CD14-positive monocyte (primary cell): ENCODE results near the gene VMAC. TPM values are rescaled to one million over a fixed set of nuclear protein-coding genes. Genes with fewer than 3 reads are reported as not detected.

ENCODE experiments used
- DNase-seq, 3 donors: peaks; one replicate each; pipeline ENCODE4 v3.0.0-alpha.2; 2011 to 2022
- H2AFZ ChIP-seq: 2 replicates; pipeline ENCODE4 v1.6.0; 2012; ENCODE audit warnings: mild to moderate bottlenecking, low read depth, low read length, inconsistent platforms; ENCODE audit not compliant: insufficient read depth, poor library complexity, severe bottlenecking
- H3K27ac ChIP-seq, 2 donors: 1 replicate in 1 of 2; 2 replicates in 1 of 2; pipeline ENCODE4 v1.5.1; 2012 to 2013; ENCODE audit warnings: low read length in 2 of 2, control low read depth in 1 of 2, inconsistent platforms in 1 of 2, low read depth in 1 of 2, mild to moderate bottlenecking in 1 of 2
- H3K27me3 ChIP-seq, 2 donors: one replicate each; pipeline versions ENCODE4 v1.6.0 to v1.6.1; 2011 to 2013; ENCODE audit warnings: low read length in 2 of 2; ENCODE audit not compliant: control insufficient read depth in 2 of 2, insufficient read depth in 2 of 2
- H3K36me3 ChIP-seq, 2 donors: replicated peaks in 1 of 2; 1 replicate in 1 of 2; 2 replicates in 1 of 2; pipeline versions ENCODE4 v1.5.1 to v1.6.1; 2012 to 2013; ENCODE audit warnings: low read length in 2 of 2, control low read depth in 1 of 2, inconsistent platforms in 1 of 2, mild to moderate bottlenecking in 1 of 2; ENCODE audit not compliant: insufficient read depth in 2 of 2, control insufficient read depth in 1 of 2
- H3K4me1 ChIP-seq, 2 donors: 1 replicate in 1 of 2; 2 replicates in 1 of 2; pipeline versions ENCODE4 v1.5.1 to v1.6.1; 2012 to 2013; ENCODE audit warnings: low read length in 2 of 2, control low read depth in 1 of 2, inconsistent platforms in 1 of 2, mild to moderate bottlenecking in 1 of 2, moderate library complexity in 1 of 2; ENCODE audit not compliant: insufficient read depth in 2 of 2, control insufficient read depth in 1 of 2
- H3K4me2 ChIP-seq: replicated peaks from 2 replicates; pipeline ENCODE3; 2012; ENCODE audit warnings: low read length, moderate library complexity, mild to moderate bottlenecking; ENCODE audit not compliant: poor library complexity, severe bottlenecking; ENCODE audit errors: extremely low read depth
- H3K4me3 ChIP-seq, 3 experiments: fragments of 200-600 bp in 1 of 3; sonication (generic) in 1 of 3; replicated peaks in 1 of 3; 1 replicate in 2 of 3; 2 replicates in 1 of 3; pipeline ENCODE4 v1.5.1; 2011 to 2013; ENCODE audit warnings: low read length in 3 of 3, mild to moderate bottlenecking in 3 of 3, control low read depth in 2 of 3, low read depth in 2 of 3, inconsistent platforms in 1 of 3, moderate library complexity in 1 of 3
- H3K79me2 ChIP-seq: 2 replicates; pipeline ENCODE4 v1.6.0; 2012; ENCODE audit warnings: mild to moderate bottlenecking, control low read depth, inconsistent platforms, low read length, moderate library complexity; ENCODE audit not compliant: insufficient read depth
- H3K9ac ChIP-seq: 2 replicates; pipeline ENCODE4 v1.6.0; 2017; ENCODE audit warnings: low read length, mild to moderate bottlenecking; ENCODE audit not compliant: insufficient read depth, poor library complexity, severe bottlenecking
- H3K9me3 ChIP-seq, 2 donors: replicated peaks in 1 of 2; 1 replicate in 1 of 2; 2 replicates in 1 of 2; pipeline versions ENCODE4 v1.5.1 to v1.6.1; 2012 to 2013; ENCODE audit warnings: low read length in 2 of 2, control low read depth in 1 of 2; ENCODE audit not compliant: control insufficient read depth in 1 of 2, insufficient read depth in 1 of 2
- H4K20me1 ChIP-seq: 2 replicates; pipeline ENCODE4 v1.6.0; 2012; ENCODE audit warnings: mild to moderate bottlenecking, low read length, control low read depth, moderate library complexity; ENCODE audit not compliant: insufficient read depth
- H3K27ac Mint-ChIP-seq, 7 donors: one replicate each; pipeline ENCODE4 v1.8.0; 2020; ENCODE audit warnings: mild to moderate bottlenecking in 7 of 7, mixed read lengths in 7 of 7, moderate library complexity in 6 of 7, inconsistent platforms in 2 of 7
- H3K27me3 Mint-ChIP-seq, 3 donors: one replicate each; pipeline ENCODE4 v1.8.0; 2021 to 2022; ENCODE audit warnings: low read depth in 3 of 3, mild to moderate bottlenecking in 3 of 3, mixed read lengths in 3 of 3, moderate library complexity in 3 of 3, inconsistent platforms in 1 of 3
- H3K36me3 Mint-ChIP-seq, 2 donors: one replicate each; pipeline ENCODE4 v1.8.0; 2020; ENCODE audit warnings: mixed read lengths in 2 of 2, inconsistent platforms in 1 of 2, mild to moderate bottlenecking in 1 of 2
- H3K4me1 Mint-ChIP-seq: one replicate; pipeline ENCODE4 v1.8.0; 2020; ENCODE audit warnings: mild to moderate bottlenecking, mixed read lengths
- H3K4me3 Mint-ChIP-seq, 2 donors: one replicate each; pipeline ENCODE4 v1.8.0; 2020; ENCODE audit warnings: mild to moderate bottlenecking in 2 of 2, mixed read lengths in 2 of 2, moderate library complexity in 1 of 2
- H3K9me3 Mint-ChIP-seq, 7 donors: one replicate each; pipeline ENCODE4 v1.8.0; 2020 to 2022; ENCODE audit warnings: mixed read lengths in 7 of 7, mild to moderate bottlenecking in 6 of 7, moderate library complexity in 6 of 7, inconsistent platforms in 2 of 7
- WGBS: methylation state at CpG from one replicate; pipeline ENCODE4 v1.1.5; 2013; ENCODE audit warnings: missing lambda C conversion rate; ENCODE audit not compliant: insufficient coverage; 5-methylcytosine and 5-hydroxymethylcytosine counted together
- intact Hi-C, 2 donors: fragments of 100-400 bp; cut with micrococcal nuclease; formaldehyde crosslinking; loops; one replicate each; pipeline versions ENCODE4 v1.15.0 to v1.15.1; 2023
- polyA plus RNA-seq, 3 donors: library from polyadenylated mRNA; depleted of rRNA in 1 of 3; unstranded in 2 of 3; stranded (reverse) in 1 of 3; fragments of 300-500 nt in 2 of 3; fragments of >200 nt in 1 of 3; fragmentation: Illumina TruSeq in 2 of 3; gene quantifications; 1 replicate in 2 of 3; 2 replicates in 1 of 3; pipeline ENCODE4 v1.2.3, GENCODE V29; 2012 to 2021
- TF ChIP-seq, protein P1 (sequence below): fragments of 200-600 bp; IDR thresholded peaks from one replicate; pipeline ENCODE4 v1.8.0; 2022; ENCODE audit warnings: antibody characterized with exemption, mild to moderate bottlenecking

The VMAC gene
- polyA plus RNA-seq, 3 donors, result 3.1 to 13.0 (median 4.3) TPM

DNA sequence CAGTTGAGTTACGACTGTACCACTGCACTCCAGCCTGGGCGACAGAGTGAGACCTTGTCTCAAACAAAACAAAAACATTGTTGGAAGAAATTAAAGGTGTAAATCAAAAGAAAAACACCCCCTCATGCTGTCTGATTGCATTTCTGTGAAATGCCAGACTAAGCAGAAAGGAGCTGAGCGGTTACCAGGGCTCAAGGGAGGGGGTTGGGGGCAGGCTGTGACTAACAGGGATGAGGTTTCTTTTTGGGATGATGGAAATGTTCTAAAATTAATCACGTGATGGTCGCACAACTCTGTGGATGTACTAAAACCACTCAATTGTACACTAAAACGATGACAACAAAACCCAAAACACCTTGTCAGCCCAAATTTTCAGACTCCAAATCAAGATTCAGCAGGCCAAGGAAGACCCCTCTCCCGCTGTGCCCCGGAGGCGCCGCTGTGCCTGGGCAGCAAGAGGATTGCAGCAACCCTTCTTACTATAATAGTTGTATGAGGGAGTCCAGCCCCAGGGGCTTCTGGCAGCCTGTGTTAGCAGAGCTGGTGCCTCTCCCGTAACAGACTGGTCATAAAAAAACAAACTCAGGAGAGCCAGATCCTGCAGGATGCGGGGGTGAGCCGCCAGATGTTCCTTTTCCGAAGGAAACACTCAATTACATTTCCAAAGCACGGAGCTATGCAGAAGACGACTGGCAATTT lies 30.3 kb downstream of the VMAC start:
- H3K4me1 Mint-ChIP-seq, result no peaks in the 10 kb centered on the region
- 93% methylated on average over 4 of the region's 16 CpGs for WGBS
- Histone ChIP-seq H3K79me2 (no peaks in the 10 kb centered on the region), H3K4me2 (no peak overlapping the region), H2AFZ (no peak overlapping the region), H3K4me1 (no peaks in the 10 kb centered on the region), H3K9me3 (no peaks in the 10 kb centered on the region), H3K4me3 (no peak overlapping the region), H3K27ac (peak overlapping the region in 1 of 2 donors; percentile 36), H4K20me1 (peaks cover 41% of the 10 kb centered on the region), H3K36me3 (peaks cover 79 to 97% of the 10 kb centered on the region in 2 donors), H3K27me3 (no peaks in the 10 kb centered on the region), H3K9ac (no peak overlapping the region)
- no peaks in the 10 kb centered on the region for H3K9me3 Mint-ChIP-seq
- intact Hi-C loops, result no loop called here
- no peak overlapping the region for H3K4me3 Mint-ChIP-seq
- peaks cover 72 to 95% of the 10 kb centered on the region in 2 donors for H3K36me3 Mint-ChIP-seq
- DNase-seq, result no peak
- TF ChIP-seq, protein P1, sequence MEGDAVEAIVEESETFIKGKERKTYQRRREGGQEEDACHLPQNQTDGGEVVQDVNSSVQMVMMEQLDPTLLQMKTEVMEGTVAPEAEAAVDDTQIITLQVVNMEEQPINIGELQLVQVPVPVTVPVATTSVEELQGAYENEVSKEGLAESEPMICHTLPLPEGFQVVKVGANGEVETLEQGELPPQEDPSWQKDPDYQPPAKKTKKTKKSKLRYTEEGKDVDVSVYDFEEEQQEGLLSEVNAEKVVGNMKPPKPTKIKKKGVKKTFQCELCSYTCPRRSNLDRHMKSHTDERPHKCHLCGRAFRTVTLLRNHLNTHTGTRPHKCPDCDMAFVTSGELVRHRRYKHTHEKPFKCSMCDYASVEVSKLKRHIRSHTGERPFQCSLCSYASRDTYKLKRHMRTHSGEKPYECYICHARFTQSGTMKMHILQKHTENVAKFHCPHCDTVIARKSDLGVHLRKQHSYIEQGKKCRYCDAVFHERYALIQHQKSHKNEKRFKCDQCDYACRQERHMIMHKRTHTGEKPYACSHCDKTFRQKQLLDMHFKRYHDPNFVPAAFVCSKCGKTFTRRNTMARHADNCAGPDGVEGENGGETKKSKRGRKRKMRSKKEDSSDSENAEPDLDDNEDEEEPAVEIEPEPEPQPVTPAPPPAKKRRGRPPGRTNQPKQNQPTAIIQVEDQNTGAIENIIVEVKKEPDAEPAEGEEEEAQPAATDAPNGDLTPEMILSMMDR, result no peak
- H3K27me3 Mint-ChIP-seq, result peaks cover 0 to 2% (median 0%) of the 10 kb centered on the region in 3 donors
- peak overlapping the region in 4 of 7 donors; percentile 35 to 63 (median 44) for H3K27ac Mint-ChIP-seq

GRCh38 chr19:5935473-5936291 lies 31.0 kb downstream of the VMAC start:
- H2AFZ ChIP-seq, result no peak overlapping the region
- Mint-ChIP-seq H3K27me3 (peaks cover 0 to 2% (median 0%) of the 10 kb centered on the region in 3 donors), H3K36me3 (peaks cover 72 to 95% of the 10 kb centered on the region in 2 donors), H3K9me3 (no peaks in the 10 kb centered on the region), H3K4me3 (no peak overlapping the region), H3K27ac (peak overlapping the region in 3 of 7 donors; percentile 25 to 65 (median 56)), H3K4me1 (no peaks in the 10 kb centered on the region)
- H3K4me3 ChIP-seq, result no peak overlapping the region
- no peaks in the 10 kb centered on the region for H3K27me3 ChIP-seq
- H3K4me2 ChIP-seq, result no peak overlapping the region
- no peaks in the 10 kb centered on the region for H3K79me2 ChIP-seq
- peaks cover 46% of the 10 kb centered on the region for H4K20me1 ChIP-seq
- H3K9ac ChIP-seq, result no peak overlapping the region
- TF ChIP-seq, protein P1, result no peak
- intact Hi-C loops, result no loop called here
- H3K4me1 ChIP-seq, result no peaks in the 10 kb centered on the region
- no peak for DNase-seq
- peaks cover 79 to 97% of the 10 kb centered on the region in 2 donors for H3K36me3 ChIP-seq
- H3K27ac ChIP-seq, result no peak overlapping the region
- H3K9me3 ChIP-seq, result no peaks in the 10 kb centered on the region
- WGBS, result 96% methylated on average over 25 of the region's 25 CpGs
